GM23338 (cell line): ENCODE measurements around the gene AP1B1. TPM values are rescaled to one million over a fixed set of nuclear protein-coding genes. Genes with fewer than 3 reads are reported as not detected.
A peak's percentile ranks its signal among the peaks of the same experiment; 100 is the strongest.

Experiments
- ATAC-seq: fragments of 200-7000 bp; cut with Tn5 transposase; 3 replicates; pipeline ENCODE4 v1.9.1; 2020
- DNase-seq: peaks from one replicate; pipeline ENCODE4 v3.0.0-alpha.2; 2015; ENCODE audit warnings: low spot score
- H2AFZ ChIP-seq: fragments of 200-600 bp; sonication (generic); 2 replicates; pipeline ENCODE4 v1.8.0; 2016; ENCODE audit warnings: antibody characterized with exemption, mild to moderate bottlenecking, moderate library complexity
- H3F3A ChIP-seq: fragments of 200-600 bp; sonication (generic); replicated peaks from 2 replicates; pipeline ENCODE4 v1.8.0; 2017; ENCODE audit warnings: antibody characterized with exemption, mixed run types, low read depth
- H3K27ac ChIP-seq: fragments of 200-600 bp; sonication (generic); 2 replicates; pipeline ENCODE4 v1.6.1; 2016; ENCODE audit warnings: low read depth
- H3K27me3 ChIP-seq: fragments of 200-600 bp; sonication (generic); 2 replicates; pipeline ENCODE4 v1.8.0; 2016; ENCODE audit warnings: mild to moderate bottlenecking, mixed run types, moderate library complexity; ENCODE audit not compliant: insufficient read depth
- H3K36me3 ChIP-seq: fragments of 200-600 bp; sonication (generic); 2 replicates; pipeline ENCODE4 v1.8.0; 2016; ENCODE audit warnings: mild to moderate bottlenecking; ENCODE audit not compliant: insufficient read depth
- H3K4me1 ChIP-seq: fragments of 200-600 bp; sonication (generic); 2 replicates; pipeline ENCODE4 v1.8.0; 2016; ENCODE audit warnings: mild to moderate bottlenecking, moderate library complexity; ENCODE audit not compliant: insufficient read depth
- H3K4me2 ChIP-seq: fragments of 200-600 bp; sonication (generic); 2 replicates; pipeline ENCODE4 v1.7.1; 2017; ENCODE audit warnings: mixed run types
- H3K4me3 ChIP-seq: fragments of 200-600 bp; sonication (generic); 2 replicates; pipeline ENCODE4 v1.6.1; 2016; ENCODE audit warnings: mixed run types
- H3K79me2 ChIP-seq: fragments of 200-600 bp; sonication (generic); replicated peaks from 2 replicates; pipeline ENCODE4 v1.8.0; 2017; ENCODE audit warnings: mild to moderate bottlenecking; ENCODE audit not compliant: insufficient read depth
- H3K9me2 ChIP-seq: fragments of 200-600 bp; sonication (generic); 2 replicates; pipeline ENCODE4 v1.8.0; 2017; ENCODE audit not compliant: insufficient read depth
- H4K20me1 ChIP-seq: fragments of 200-600 bp; sonication (generic); replicated peaks from 2 replicates; pipeline ENCODE4 v1.8.0; 2017; ENCODE audit warnings: mild to moderate bottlenecking; ENCODE audit not compliant: insufficient read depth
- H3K27ac Mint-ChIP-seq: 2 replicates; pipeline ENCODE4 v1.8.0; 2020; ENCODE audit warnings: inconsistent platforms, mild to moderate bottlenecking, moderate library complexity, mixed read lengths
- H3K27me3 Mint-ChIP-seq: 3 replicates; pipeline ENCODE4 v1.8.0; 2022; ENCODE audit warnings: low read depth, mild to moderate bottlenecking, moderate library complexity, mixed read lengths, inconsistent platforms; ENCODE audit not compliant: insufficient read depth, poor library complexity
- H3K36me3 Mint-ChIP-seq: 3 replicates; pipeline ENCODE4 v1.8.0; 2021; ENCODE audit warnings: low read depth, mild to moderate bottlenecking, inconsistent platforms, moderate library complexity, mixed read lengths
- H3K4me1 Mint-ChIP-seq: 3 replicates; pipeline ENCODE4 v1.8.0; 2020; ENCODE audit warnings: mild to moderate bottlenecking, inconsistent platforms, mixed read lengths
- H3K4me3 Mint-ChIP-seq: 3 replicates; pipeline ENCODE4 v1.8.0; 2021; ENCODE audit warnings: moderate library complexity, mild to moderate bottlenecking, inconsistent platforms, mixed read lengths
- H3K9me3 Mint-ChIP-seq: 3 replicates; pipeline ENCODE4 v1.8.0; 2020; ENCODE audit warnings: moderate library complexity, mild to moderate bottlenecking, inconsistent platforms, mixed read lengths
- CREB1 ChIP-seq: fragments of 250-450 bp; sonication (Bioruptor Pico); IDR thresholded peaks from 2 replicates; pipeline ENCODE4 v1.5.0; 2020; ENCODE audit warnings: low read depth, mild to moderate bottlenecking, moderate library complexity
- CTCF ChIP-seq, 2 experiments: fragments of 200-600 bp in 1 of 2; sonication (generic) in 1 of 2; conservative IDR thresholded peaks; 2 replicates each; pipeline versions ENCODE4 v1.5.1 to v1.6.1; 2016 to 2017; ENCODE audit warnings: antibody characterized with exemption in 2 of 2, low read depth in 2 of 2, mild to moderate bottlenecking in 2 of 2, moderate library complexity in 1 of 2
- ETS1 ChIP-seq: IDR thresholded peaks from 2 replicates; pipeline ENCODE4 v1.6.1; 2016; ENCODE audit warnings: antibody characterized with exemption
- EZH2 ChIP-seq: fragments of 200-600 bp; sonication (generic); IDR thresholded peaks from one replicate; pipeline ENCODE4 v1.8.0; 2017; ENCODE audit warnings: antibody characterized with exemption, mild to moderate bottlenecking, low read depth; ENCODE audit not compliant: unreplicated experiment
- EZH2phosphoT487 ChIP-seq: fragments of 200-600 bp; sonication (generic); IDR thresholded peaks from one replicate; pipeline ENCODE4 v1.8.1; 2018; ENCODE audit warnings: antibody characterized with exemption; ENCODE audit not compliant: unreplicated experiment
- JUNB ChIP-seq: IDR thresholded peaks from one replicate; pipeline ENCODE4 v1.6.1; 2016; ENCODE audit warnings: antibody characterized with exemption; ENCODE audit not compliant: unreplicated experiment
- NANOG ChIP-seq: IDR thresholded peaks from 2 replicates; pipeline ENCODE4 v1.6.1; 2016; ENCODE audit warnings: antibody characterized with exemption, borderline replicate concordance
- POLR2AphosphoS5 ChIP-seq: IDR thresholded peaks from 2 replicates; pipeline ENCODE4 v1.6.1; 2016; ENCODE audit warnings: antibody characterized with exemption, low read depth
- STAT1 ChIP-seq: IDR thresholded peaks from one replicate; pipeline ENCODE4 v1.6.1; 2016; ENCODE audit warnings: antibody characterized with exemption; ENCODE audit not compliant: unreplicated experiment
- ZNF114 ChIP-seq: fragments of 250-450 bp; sonication (Bioruptor Pico); IDR thresholded peaks from 2 replicates; pipeline ENCODE4 v1.5.0; 2020; ENCODE audit warnings: mild to moderate bottlenecking, moderate library complexity
- ZNF331 ChIP-seq: fragments of 250-450 bp; sonication (Bioruptor Pico); IDR thresholded peaks from 2 replicates; pipeline ENCODE4 v1.5.0; 2020; ENCODE audit warnings: low read depth, mild to moderate bottlenecking, moderate library complexity
- ZNF462 ChIP-seq: fragments of 250-450 bp; sonication (Bioruptor Pico); IDR thresholded peaks from 2 replicates; pipeline ENCODE4 v1.5.0; 2020; ENCODE audit warnings: mild to moderate bottlenecking, moderate library complexity
- polyA plus RNA-seq: library from polyadenylated mRNA; unstranded; fragments of >200 nt; fragmentation: Nextera tagmentation; extraction: Ambion mirVana; gene quantifications from 2 replicates; pipeline ENCODE4 v1.2.1, GENCODE V29; 2016
- total RNA-seq: library from RNA; depleted of rRNA; stranded (reverse); fragments of >200 nt; shearing (Covaris generic); gene quantifications from 2 replicates; pipeline ENCODE4 v1.2.3, GENCODE V29; 2014
- TF ChIP-seq, protein P1 (sequence below): IDR thresholded peaks from one replicate; pipeline ENCODE4 v1.6.1; 2018; ENCODE audit warnings: antibody characterized with exemption; ENCODE audit not compliant: unreplicated experiment

AP1B1 gene
- total and polyA plus RNA-seq, 2 experiments from 2014 or later, result 19.5 to 74.4 TPM

GRCh38 chr22:29328566-29329500, 59.5 kb downstream of the AP1B1 start:
- H3K9me3 Mint-ChIP-seq, result no peaks in the 10 kb centered on the region
- Histone ChIP-seq H3K27me3 (no peaks in the 10 kb centered on the region), H3K36me3 (no peaks in the 10 kb centered on the region), H3K79me2 (no peaks in the 10 kb centered on the region), H2AFZ (no peak overlapping the region), H3F3A (no peaks in the 10 kb centered on the region), H3K4me2 (no peak overlapping the region), H4K20me1 (no peaks in the 10 kb centered on the region), H3K4me3 (no peak overlapping the region), H3K27ac (no peak overlapping the region), H3K9me2 (no peaks in the 10 kb centered on the region), H3K4me1 (no peaks in the 10 kb centered on the region)
- no peak for TF ChIP-seq STAT1
- no peak for TF ChIP-seq EZH2phosphoT487
- TF ChIP-seq, protein P1, sequence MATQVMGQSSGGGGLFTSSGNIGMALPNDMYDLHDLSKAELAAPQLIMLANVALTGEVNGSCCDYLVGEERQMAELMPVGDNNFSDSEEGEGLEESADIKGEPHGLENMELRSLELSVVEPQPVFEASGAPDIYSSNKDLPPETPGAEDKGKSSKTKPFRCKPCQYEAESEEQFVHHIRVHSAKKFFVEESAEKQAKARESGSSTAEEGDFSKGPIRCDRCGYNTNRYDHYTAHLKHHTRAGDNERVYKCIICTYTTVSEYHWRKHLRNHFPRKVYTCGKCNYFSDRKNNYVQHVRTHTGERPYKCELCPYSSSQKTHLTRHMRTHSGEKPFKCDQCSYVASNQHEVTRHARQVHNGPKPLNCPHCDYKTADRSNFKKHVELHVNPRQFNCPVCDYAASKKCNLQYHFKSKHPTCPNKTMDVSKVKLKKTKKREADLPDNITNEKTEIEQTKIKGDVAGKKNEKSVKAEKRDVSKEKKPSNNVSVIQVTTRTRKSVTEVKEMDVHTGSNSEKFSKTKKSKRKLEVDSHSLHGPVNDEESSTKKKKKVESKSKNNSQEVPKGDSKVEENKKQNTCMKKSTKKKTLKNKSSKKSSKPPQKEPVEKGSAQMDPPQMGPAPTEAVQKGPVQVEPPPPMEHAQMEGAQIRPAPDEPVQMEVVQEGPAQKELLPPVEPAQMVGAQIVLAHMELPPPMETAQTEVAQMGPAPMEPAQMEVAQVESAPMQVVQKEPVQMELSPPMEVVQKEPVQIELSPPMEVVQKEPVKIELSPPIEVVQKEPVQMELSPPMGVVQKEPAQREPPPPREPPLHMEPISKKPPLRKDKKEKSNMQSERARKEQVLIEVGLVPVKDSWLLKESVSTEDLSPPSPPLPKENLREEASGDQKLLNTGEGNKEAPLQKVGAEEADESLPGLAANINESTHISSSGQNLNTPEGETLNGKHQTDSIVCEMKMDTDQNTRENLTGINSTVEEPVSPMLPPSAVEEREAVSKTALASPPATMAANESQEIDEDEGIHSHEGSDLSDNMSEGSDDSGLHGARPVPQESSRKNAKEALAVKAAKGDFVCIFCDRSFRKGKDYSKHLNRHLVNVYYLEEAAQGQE, result no peak
- TF ChIP-seq CTCF (conservative IDR thresholded peaks at IDR 0.05; ENCODE audit: low read depth in 2 of 2), result no peak
- TF ChIP-seq ZNF331 (CRISPR knock-in tag), result no peak
- no peak for TF ChIP-seq JUNB
- no peak for TF ChIP-seq NANOG
- TF ChIP-seq EZH2, result no peak
- TF ChIP-seq ZNF114, result no peak
- no peak for TF ChIP-seq ZNF462
- no peak for TF ChIP-seq CREB1 (CRISPR knock-in tag)
- no peak for TF ChIP-seq ETS1
- no peak for TF ChIP-seq POLR2AphosphoS5
- H3K36me3 Mint-ChIP-seq, result peaks cover 7% of the 10 kb centered on the region
- H3K27ac Mint-ChIP-seq, result 0 out of 2 replicates have a peak overlapping the region, but pooled peaks have one; percentile 80
- peaks cover 10% of the 10 kb centered on the region for H3K27me3 Mint-ChIP-seq
- H3K4me1 Mint-ChIP-seq, result peaks cover 6% of the 10 kb centered on the region; the same call in 1 of the 3 replicates
- H3K4me3 Mint-ChIP-seq, result no peak overlapping the region
- ATAC-seq (no peak), DNase-seq (no peak)
